Activated CD8-positive, alpha-beta memory T cell treated with anti-CD3 and anti-CD28 coated beads, Interleukin-2, amount 50 U/mL, for 48 hours (primary cell): ENCODE measurements around the gene NFE2L3.
"Not testable (repeated sequence)": the region's sequence is repeated elsewhere in the genome, so short reads cannot be mapped to it uniquely, and the experiment has no call there.

Source experiments
- DNase-seq: peaks from one replicate; pipeline ENCODE4 v3.0.0-alpha.2; 2020

NFE2L3 gene

GRCh38 chr7:26151953-26152781, at the start of gene NFE2L3:
TSS of gene NFE2L3 (plus strand) at chr7:26152198. CDS start at chr7:26152499, 301 bp downstream.
- peak; percentile 90 for DNase-seq

DNA sequence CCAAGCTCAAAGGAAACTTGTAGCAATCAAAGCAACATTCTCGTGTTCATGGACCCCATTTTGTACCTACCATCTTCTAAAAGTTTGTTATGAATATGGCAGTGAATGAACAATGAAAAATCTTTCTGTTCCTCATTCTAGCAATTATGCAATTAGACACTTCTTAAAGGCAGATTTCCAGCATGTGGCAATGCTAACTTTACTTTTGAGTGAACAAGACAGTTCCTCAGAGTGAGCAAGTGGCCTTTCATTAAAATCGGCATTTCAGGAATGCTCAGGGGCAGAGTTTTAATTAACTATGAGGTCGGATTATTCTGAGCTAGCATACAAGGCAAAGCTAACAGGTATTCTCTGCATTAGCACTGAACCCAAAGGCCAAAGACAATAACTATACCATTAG, 48.4 kb upstream of the NFE2L3 start:
- no peak for DNase-seq

DNA sequence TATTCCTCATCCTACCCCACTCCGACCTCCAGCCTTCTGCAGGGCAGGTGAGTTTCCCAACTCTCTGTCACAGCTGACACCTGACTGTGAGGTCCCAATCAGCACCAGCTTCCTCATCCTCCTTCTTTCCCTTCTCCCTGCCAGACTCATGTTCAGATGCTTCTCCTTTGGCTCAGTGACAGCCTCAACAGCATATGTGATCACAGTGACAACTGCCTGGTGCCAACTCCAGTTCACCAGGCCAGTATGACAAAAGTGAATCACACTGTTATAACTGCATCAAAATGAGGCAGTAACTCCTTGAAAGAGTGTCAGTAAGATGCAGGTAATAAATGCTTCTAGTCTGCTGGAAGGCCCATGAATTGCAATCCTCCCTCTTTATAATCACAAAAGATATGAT, 46.8 kb upstream of the NFE2L3 start:
- no peak for DNase-seq

DNA sequence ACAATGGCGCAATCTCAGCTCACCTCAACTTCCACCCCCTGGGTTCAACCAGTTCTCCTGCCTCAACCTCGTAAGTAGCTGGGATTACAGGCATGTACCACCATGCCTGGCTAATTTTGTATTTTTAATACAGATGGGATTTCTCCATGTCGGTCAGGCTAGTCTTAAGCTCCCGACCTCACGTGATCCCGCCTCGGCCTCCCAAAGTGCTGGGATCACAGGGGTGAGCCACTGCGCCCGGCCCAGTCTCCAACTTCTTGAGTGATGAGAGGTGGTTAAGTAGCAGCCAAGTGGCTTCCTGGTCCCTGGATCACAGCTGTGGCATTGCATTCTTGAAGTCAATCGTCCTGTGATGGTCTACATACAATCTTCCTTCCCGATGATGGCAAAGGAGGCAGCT, 46.1 kb upstream of the NFE2L3 start:
- no peak for DNase-seq

- no peak for DNase-seq
These were observed 39.7 kb upstream of the NFE2L3 start for GRCh38 chr7:26112203-26112740.

GRCh38 chr7:26115650-26116049, 36.3 kb upstream of the NFE2L3 start:
- DNase-seq = no peak

- no peak for DNase-seq
These were observed 34.7 kb upstream of the NFE2L3 start for GRCh38 chr7:26117142-26117807.

DNA sequence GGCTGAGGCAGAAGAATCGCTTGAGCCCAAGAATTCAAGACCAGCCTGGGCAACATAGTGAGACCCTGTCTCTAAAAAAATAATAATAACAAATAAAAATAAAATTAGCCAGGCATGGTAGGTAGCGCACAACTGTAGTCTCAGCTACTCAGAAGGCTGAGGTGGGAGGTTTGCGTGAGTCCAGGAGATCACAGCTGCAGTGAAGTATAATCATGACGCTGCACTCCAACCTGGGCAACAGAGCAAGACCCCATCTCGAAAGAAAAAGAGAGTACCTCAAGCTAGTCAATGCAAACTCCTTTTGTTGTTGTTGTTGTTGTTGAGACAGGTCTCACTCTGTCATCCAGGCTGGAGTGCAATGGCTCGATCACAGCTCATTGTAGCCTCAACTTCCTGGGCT, 34.0 kb upstream of the NFE2L3 start:
- no peak for DNase-seq

DNA sequence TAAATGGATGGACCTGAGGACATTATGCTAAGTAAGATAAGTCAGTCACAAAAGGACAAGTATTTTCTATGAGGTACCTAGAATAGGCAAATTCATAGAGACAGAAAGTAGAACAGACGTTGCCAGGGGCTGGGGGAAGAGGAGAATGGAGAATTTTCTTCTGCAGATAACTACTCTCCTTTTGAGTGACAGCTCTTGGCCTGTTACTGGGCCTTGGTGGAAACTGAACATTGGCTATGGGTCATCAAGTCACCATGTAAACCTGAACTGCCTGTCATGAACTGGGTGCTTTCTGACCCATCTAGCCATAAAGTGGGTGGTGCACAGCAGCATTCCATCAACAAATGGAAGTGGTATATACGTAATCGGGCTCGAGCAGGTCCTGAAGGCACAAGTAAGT, 29.3 kb upstream of the NFE2L3 start:
- DNase-seq = no peak

- DNase-seq = not testable (repeated sequence)
These were observed 27.2 kb upstream of the NFE2L3 start for GRCh38 chr7:26124775-26125174.

DNA sequence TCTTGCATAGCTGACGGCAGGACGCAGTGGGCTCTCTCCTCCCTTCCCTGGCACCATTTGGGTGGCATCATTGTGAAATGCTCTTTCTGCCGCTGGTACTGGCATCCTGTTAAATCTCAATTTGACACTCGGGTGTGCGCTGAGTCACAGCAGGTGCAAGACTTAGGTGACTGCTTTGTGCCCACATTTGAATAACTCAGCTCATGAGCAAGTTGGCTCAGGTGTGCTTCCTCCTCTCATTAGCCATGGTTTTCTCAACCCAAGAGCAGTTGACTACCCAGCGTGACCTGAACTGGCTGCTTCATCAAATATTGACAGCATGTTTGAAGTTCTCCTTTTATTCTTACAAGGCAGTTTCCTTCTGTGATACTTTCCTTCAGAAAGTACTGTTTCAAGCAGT, 24.6 kb upstream of the NFE2L3 start:
- no peak for DNase-seq

DNA sequence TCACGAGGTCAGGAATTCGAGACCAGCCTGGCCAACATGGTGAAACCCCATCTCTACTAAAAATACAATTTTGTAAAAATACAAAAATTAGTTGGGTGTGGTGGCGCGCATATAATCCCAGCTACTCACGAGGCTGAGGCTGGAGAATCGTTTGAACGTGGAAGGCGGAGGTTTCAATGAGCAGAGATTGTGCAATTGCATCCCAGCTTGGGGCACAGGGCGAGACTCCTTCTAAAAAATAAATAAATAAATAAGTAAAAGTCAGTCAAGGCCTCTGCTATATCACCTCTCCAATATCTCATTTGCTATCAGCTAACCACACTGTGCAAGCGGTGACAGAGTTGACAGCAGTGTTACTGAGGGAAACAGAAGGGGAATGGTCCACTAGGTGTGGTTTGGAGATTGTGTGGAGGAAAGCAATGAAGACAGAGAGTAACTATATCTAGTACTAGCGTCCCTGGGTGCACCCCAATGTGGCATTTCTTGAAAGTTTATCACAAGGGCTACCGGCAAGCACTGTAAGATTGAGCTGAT, 20.9 kb upstream of the NFE2L3 start:
- DNase-seq = no peak

DNA sequence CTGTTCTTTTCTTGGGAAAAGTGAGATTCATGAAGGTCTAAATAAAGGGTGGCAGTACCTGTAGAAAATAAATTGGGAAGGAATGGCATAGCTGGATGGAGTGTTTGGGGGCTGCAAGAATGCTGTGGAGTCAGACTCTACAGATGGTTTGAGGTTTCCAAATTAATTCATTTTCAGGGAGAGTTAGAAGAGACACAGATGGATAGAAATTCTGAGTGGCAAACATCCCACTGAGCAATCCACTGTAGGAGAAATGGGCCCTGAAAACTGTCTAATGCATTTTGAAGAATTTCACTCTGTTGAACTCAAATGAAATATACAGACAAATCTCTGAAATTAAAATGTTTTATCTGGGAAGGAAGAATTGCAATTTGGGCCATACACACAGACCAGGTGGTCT, 16.9 kb upstream of the NFE2L3 start:
- DNase-seq = no peak

DNA sequence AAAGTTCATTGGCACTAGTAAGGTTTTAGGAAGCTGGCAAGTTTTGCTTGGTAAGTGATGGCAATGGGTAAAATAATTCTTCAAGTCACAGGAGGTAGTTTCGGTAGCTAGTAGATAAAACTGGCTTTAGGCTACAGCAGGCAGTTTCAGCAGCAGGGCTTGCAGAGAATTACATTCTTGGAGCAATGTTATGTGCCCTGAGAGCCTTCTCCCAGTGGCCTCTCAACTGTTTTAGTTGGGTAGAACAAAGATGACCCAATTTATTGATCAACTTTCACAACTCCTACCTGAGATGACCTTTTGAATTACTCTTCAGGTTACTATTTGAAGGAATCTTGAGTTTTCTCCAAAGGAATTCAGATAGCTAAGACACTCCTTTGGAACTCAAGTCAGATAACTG, 16.4 kb upstream of the NFE2L3 start:
- DNase-seq = no peak

DNA sequence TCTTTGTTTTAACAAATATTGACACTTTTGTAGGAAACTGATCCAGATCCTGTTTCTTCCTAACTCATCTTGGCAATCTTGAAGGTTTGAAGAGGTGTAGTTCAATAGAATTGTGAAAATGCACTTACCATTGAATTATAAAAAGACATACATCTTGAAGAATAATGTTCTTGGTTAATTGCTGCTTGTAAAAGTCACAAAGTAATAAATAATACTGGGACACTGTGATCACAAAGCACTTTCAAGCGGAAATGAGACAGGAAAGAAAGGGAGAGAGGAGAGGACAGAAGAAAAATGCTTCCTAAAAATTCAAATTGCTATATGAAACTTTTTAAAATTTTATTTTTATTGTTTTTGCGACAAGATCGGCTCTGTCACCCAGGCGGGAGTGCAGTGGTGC, 15.2 kb upstream of the NFE2L3 start:
- DNase-seq = no peak

DNA sequence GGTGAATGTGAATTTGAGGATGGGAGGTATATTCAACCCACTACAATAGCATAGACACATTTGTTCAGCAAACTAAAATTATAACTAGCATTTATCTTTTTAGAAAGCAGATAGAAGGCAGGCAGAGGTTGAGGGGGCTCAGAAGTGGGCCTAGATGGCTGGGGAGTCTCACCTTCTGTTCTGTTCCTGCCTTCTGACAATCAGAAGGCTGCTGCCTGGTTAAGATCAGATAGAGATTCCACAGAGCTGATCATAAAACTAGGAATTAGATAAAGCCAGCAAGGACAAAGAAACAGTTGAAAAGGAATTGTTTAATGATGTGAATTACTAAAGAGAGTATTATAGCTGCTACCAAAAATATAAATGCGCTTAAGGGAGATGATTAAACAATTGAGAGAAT, 11.6 kb upstream of the NFE2L3 start:
- DNase-seq = no peak

GRCh38 chr7:26141077-26141476, 10.9 kb upstream of the NFE2L3 start:
- DNase-seq = no peak

DNA sequence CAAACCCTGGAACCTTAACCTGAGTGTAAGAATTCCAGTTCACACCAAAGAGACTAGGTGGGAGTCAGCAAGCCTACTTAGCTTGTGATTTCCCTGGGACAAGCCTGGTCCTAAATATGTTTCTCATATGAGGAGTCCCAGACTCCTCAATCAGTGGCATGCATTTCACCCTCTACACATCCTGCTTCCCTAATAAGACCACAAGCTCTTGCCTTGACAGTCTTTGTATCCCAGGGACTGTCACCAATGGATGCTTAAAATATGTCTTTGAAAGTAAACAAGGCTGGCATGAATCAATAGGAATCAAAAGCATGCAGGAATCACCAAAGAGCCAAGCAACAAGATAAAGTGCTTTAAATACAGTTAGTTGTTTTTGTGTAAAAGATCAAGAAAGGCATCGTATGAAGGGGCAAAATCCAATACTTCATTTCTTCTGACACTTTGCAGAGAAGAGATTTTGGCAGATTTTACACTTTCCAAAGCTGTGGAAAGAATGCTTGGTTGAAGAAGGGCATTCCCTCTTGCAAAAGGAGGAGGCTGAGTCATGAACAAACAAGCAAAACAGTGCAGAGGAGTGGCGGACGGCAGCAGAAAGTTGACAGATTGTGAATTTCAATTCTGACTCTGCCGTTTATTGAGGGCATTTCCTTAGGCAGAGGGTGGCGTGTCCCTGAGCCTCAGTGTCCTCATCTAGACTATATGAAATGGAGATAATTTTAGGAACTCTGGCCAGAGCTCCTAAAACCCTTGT, 8.5 kb upstream of the NFE2L3 start:
- DNase-seq = no peak

DNA sequence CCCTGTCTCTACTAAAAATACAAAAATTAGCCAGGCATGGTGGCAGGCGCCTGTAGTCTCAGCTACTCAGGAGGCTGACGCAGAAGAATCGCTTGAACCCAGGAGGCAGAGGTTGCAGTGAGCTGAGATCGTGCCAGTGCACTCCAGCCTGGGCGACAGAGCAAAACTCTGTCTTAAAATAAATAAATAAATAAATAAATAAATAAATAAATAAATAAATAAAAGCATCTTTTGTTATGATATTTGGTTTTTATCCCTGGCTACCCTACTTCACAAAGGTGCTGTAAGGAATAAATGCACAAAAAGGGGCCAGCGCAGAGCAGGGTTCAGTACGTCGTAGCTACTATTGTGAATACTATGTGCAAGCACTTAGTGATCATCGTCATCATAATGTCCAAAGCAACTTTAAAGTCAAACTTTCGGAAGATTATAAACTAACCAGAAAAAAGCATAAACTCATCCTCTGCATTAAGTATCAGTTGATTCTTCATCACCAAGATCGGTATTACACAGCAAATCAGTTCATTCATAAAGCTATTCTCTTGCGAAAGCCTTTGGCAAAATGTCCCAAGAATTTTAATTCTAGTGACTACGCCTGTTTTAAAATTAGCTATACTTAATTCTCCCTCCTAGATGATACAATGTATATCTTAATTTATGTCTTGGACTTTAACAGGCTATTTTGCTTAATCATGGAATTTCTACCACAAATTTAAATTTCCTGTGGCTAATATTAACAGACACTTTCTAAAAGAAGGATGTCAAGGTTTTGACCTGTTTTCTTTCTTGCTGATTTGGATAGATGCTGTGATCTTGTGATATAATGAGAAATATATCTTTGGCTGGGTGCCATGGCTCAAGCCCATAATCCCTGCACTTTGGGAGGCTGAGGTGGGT, 7.6 kb upstream of the NFE2L3 start:
- no peak for DNase-seq

GRCh38 chr7:26145238-26145637, 6.8 kb upstream of the NFE2L3 start:
- no peak for DNase-seq

DNA sequence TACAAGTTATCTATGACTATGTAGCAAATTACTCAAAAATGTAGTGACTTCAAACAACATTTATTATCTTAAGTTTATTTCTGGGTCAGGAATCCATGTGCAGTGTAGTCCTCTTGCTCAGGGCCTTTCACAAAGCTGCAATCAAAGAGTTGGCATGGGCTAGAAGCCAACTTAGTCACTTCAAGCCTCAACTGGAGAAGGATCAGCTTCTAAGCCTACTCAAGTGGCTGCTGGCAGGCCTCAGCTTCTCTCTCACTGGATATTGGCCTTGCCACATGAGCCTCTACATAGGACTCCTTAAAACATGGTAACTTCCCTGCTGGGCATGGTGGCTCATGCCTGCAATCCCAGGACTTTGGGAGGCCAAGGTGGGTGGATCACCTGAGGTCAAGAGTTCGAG, 5.0 kb upstream of the NFE2L3 start:
- no peak for DNase-seq

GRCh38 chr7:26147646-26148306, 4.2 kb upstream of the NFE2L3 start:
- not testable (repeated sequence) for DNase-seq
